ENCODE measurements around the gene CD82. TPM values are rescaled to one million over a fixed set of nuclear protein-coding genes. Genes with fewer than 3 reads are reported as not detected.
A peak's percentile ranks its signal among the peaks of the same experiment; 100 is the strongest.

Gene CD82
- total RNA-seq, 1 donor from 2014 or later, result 144 TPM

- ATAC-seq, result no peak
- H3K27ac ChIP-seq, result peak overlapping the region; percentile 74
- TF ChIP-seq CTCF (IDR thresholded peaks at IDR 0.05), result no peak
- H3K9me3 ChIP-seq, result no peaks in the 10 kb centered on the region
- DNase-seq, result no peak
- H3K4me3 ChIP-seq, result no peak overlapping the region
- peaks cover 60% of the 10 kb centered on the region for H3K4me1 ChIP-seq
- intact Hi-C loops (cut with DNase I), result no loop called here
- H3K27me3 ChIP-seq, result no peaks in the 10 kb centered on the region
- H3K36me3 ChIP-seq, result no peaks in the 10 kb centered on the region
These were observed 32.0 kb downstream of the CD82 start for GRCh38 chr11:44597358-44598012.

GRCh38 chr11:44598831-44599230 is 33.4 kb downstream of the CD82 start:
- Histone ChIP-seq H3K9me3 (no peaks in the 10 kb centered on the region), H3K36me3 (no peaks in the 10 kb centered on the region), H3K4me1 (peaks cover 54% of the 10 kb centered on the region), H3K27ac (no peak overlapping the region), H3K4me3 (no peak overlapping the region), H3K27me3 (no peaks in the 10 kb centered on the region)
- no peak for ATAC-seq
- no peak for DNase-seq
- TF ChIP-seq CTCF (IDR thresholded peaks at IDR 0.05), result no peak
- intact Hi-C loops (cut with DNase I), result no loop called here

GRCh38 chr11:44600261-44600660 is 34.8 kb downstream of the CD82 start:
- Histone ChIP-seq H3K36me3 (peaks cover 6% of the 10 kb centered on the region), H3K27me3 (no peaks in the 10 kb centered on the region), H3K4me1 (peaks cover 54% of the 10 kb centered on the region), H3K4me3 (no peak overlapping the region), H3K27ac (peak overlapping the region; percentile 56), H3K9me3 (no peaks in the 10 kb centered on the region)
- intact Hi-C loops (cut with DNase I), result no loop called here
- TF ChIP-seq CTCF (IDR thresholded peaks at IDR 0.05), result no peak
- ATAC-seq (no peak), DNase-seq (no peak)

- Histone ChIP-seq H3K4me3 (no peak overlapping the region), H3K9me3 (no peaks in the 10 kb centered on the region), H3K36me3 (peaks cover 12% of the 10 kb centered on the region), H3K27ac (peak overlapping the region; percentile 56), H3K4me1 (peaks cover 53% of the 10 kb centered on the region), H3K27me3 (no peaks in the 10 kb centered on the region)
- no peak for TF ChIP-seq CTCF (IDR thresholded peaks at IDR 0.05)
- ATAC-seq (peak; percentile 29), DNase-seq (no peak)
- intact Hi-C loops (cut with DNase I), result no loop called here
These were observed 35.4 kb downstream of the CD82 start for GRCh38 chr11:44600839-44601383.

GRCh38 chr11:44601471-44602370 is 36.3 kb downstream of the CD82 start:
- intact Hi-C loops (cut with DNase I), result no loop called here
- DNase-seq (no peak), ATAC-seq (peak; percentile 3)
- H3K4me1 ChIP-seq, result peaks cover 45% of the 10 kb centered on the region
- peak overlapping the region; percentile 56 for H3K27ac ChIP-seq
- TF ChIP-seq CTCF (IDR thresholded peaks at IDR 0.05), result no peak
- H3K36me3 ChIP-seq, result peaks cover 20% of the 10 kb centered on the region
- H3K27me3 ChIP-seq, result no peaks in the 10 kb centered on the region
- no peaks in the 10 kb centered on the region for H3K9me3 ChIP-seq
- H3K4me3 ChIP-seq, result no peak overlapping the region

Measured in upper lobe of right lung (tissue), 1 donor.